Dedifferentiated amniotic fluid mesenchymal stem cell (primary cell): ENCODE results near the gene NOP53.
"Not testable (repeated sequence)": the region's sequence is repeated elsewhere in the genome, so short reads cannot be mapped to it uniquely, and the experiment has no call there.

Experiments
- DNase-seq: peaks from one replicate; pipeline ENCODE4 v3.0.0-alpha.2; 2016; ENCODE audit errors: extremely low spot score

The NOP53 gene

DNA sequence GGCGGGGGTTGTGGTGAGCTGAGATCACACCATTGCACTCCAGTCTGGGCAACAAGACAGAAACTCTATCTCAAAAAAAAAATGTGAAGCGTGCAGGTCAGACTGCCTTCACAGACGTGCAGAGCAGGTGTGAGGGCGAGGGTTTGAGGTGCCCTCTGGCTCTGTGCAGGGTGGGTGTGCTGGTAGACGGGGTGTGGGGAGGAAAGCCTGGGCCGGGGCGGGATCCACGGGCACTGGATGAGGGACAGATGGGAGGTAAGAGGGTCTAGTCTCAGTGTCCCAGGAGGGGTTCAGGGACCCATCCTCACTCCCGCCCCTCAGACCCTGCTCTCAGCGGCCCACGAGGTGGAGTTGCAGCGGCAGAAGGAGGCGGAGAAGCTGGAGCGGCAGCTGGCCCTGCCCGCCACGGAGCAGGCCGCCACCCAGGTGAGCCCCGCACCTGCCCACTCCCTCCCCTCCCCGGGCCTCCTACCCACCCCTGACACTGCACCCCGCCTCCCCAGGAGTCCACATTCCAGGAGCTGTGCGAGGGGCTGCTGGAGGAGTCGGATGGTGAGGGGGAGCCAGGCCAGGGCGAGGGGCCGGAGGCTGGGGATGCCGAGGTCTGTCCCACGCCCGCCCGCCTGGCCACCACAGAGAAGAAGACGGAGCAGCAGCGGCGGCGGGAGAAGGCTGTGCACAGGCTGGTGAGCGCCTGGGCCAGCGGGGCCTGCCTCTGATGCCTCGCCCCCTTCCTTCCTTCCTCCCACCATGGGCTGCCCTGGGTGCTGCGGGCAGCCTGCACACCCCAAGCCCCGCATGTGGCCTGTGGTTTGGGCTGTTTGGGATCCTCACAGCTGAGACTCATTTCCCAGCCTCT is 9.1 kb downstream of the NOP53 start:
- no peak for DNase-seq

- DNase-seq = no peak
Observed at GRCh38 chr19:47755065-47755761, 9.9 kb downstream of the NOP53 start.

DNA sequence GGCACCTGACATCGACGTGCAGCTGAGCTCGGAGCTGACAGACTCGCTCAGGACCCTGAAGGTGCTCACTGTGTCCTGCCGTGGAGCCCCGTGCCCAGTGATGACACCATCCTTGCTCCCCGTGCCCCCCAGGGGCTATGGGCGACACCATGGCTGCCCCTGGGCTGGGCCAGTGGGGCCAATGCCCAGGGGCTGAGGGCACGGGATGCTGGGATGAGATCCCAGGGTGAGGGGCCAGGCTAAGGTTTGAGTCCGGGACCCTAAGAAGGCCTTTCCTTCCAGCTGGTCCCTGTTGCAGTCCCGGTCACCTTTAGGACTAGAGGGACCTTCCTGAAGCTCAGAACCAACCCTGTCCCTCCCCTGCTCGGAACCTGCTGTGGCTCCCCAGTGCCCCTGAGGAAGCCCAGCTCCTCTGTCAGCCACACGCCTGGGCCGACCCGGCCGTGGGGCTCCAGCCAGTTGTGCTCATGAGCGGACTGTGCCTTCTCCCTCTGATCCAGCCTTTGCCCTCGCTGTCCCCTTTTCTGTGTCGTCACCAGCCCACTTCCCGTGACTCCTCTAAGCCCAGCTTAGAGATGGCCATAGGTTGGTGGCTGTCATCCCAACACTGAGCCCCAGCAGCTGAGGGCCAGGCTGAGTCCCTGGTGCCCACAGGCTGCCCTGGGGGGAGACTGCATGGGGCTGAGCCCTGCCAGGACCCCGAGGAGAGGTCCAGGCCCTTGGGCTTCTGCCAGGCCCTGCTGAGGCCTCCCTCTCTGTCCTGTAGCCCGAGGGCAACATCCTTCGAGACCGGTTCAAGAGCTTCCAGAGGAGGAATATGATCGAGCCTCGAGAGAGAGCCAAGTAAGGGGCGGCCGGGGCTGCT is 10.6 kb downstream of the NOP53 start:
- no peak for DNase-seq

DNA sequence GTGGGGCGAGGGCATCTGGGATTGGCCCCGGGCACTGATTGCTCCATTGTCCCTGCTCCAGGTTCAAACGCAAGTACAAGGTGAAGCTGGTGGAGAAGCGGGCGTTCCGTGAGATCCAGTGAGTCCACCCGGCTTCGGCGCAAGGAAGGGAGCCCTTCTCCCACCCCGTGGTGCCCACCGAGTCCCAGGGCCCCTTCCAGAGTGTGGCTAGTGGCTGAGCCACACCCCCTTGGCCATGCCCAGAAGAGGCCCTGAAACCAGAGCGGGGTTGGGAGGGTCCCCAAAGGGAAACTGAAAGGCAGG is 11.2 kb downstream of the NOP53 start:
- no peak for DNase-seq

GRCh38 chr19:47756953-47757608 is 11.7 kb downstream of the NOP53 start:
- no peak for DNase-seq

- DNase-seq = no peak
Observed at GRCh38 chr19:47757617-47758442, 12.5 kb downstream of the NOP53 start.

- no peak for DNase-seq
Observed at GRCh38 chr19:47758443-47758804, 13.1 kb downstream of the NOP53 start.

DNA sequence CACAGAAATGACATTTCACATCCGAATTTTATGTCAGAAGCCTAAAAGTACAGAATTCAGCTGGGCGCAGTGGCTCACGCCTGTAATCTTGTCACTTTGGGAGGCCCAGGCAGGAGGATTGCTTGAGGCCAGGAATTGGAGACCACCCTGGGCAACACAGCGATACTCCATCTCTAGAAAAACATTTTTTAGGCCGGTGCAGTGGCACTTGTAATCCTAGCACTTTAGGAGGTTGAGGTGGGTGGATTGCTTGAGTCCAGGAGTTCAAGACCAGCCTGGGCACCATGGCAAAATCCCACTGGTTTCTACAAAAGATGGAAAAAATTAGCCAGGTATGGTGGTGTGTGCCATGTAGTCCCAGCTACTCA is 15.3 kb downstream of the NOP53 start:
- no peak for DNase-seq

- no peak for DNase-seq
Observed at GRCh38 chr19:47761566-47761965, 16.2 kb downstream of the NOP53 start.

GRCh38 chr19:47762151-47762550 is 16.8 kb downstream of the NOP53 start:
- DNase-seq = no peak

DNA sequence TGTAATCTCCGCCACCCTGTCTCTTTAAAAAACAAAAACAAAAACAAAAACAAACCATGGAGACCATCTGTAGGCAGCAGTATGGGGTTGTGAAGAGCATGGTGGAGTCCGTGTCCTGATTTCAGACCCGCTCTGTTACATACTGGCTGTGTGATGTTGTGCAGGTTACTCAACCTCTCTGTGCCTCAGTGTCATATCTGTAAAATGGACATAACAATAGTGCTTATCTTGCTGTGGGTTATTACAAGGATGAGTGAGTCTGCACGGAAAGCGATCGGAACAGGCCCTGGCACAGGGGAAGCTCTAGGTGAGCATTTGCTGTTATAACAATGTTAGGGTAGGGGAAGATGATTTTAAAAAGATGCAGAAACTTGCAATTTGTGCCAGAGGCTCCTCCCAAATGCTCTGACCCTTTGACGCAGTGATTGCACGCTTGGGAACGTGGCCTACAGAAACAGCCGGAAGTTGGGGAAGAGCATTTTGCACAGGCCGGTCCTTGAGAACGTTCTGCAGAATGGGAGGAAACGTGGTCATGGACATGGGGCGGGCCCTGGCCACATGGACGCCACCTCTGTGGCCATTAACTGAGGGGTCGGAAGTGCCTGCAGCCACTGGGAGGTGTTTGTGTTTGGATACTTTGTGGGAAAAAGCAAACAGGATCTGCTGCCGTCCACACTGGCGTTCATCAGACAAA is 17.4 kb downstream of the NOP53 start:
- no peak for DNase-seq

DNA sequence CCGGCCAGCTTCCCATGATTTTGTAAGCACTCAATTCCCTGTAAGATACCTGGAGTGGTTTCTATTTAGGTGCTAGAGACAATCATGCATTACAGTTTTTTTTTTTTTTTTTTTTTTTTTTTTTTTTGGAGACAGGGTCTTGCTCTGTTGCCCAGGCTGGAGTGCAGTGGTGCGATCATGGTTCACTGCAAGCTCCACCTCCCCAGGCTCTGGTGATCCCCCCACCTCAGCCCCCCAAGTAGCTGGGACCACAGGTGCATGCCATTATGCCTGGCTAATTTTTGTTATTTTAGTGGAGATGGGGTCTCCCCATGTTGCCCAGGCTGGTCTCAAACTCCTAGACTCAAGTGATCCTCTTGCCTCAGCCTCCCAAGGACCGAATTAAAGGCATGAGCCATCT is 19.4 kb downstream of the NOP53 start:
- not testable (repeated sequence) for DNase-seq

- no peak for DNase-seq
Observed at GRCh38 chr19:47765523-47766358, 20.4 kb downstream of the NOP53 start.

GRCh38 chr19:47766359-47766620 is 20.9 kb downstream of the NOP53 start:
- DNase-seq = no peak

GRCh38 chr19:47766670-47767069 is 21.3 kb downstream of the NOP53 start:
- DNase-seq = no peak

- DNase-seq = no peak
Observed at GRCh38 chr19:47767349-47767748, 22.0 kb downstream of the NOP53 start.

GRCh38 chr19:47768604-47769003 is 23.3 kb downstream of the NOP53 start:
- DNase-seq = no peak

DNA sequence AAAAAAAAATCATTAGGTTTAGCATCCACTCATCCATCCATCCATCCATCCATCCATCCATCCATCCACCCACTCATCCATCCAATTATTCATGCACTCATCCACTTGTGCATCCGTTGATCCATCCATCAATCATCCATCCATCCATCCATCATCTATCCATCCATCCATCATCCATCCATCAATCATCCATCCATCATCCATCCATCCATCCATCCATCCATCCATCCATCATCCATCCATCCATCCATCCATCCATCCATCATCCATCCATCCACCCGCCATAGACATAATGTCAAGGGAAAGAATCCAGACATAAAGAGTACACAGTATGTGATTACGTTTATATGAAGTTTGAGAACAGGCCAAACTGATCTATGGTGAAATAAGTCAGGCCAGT is 24.2 kb downstream of the NOP53 start:
- DNase-seq = no peak

DNA sequence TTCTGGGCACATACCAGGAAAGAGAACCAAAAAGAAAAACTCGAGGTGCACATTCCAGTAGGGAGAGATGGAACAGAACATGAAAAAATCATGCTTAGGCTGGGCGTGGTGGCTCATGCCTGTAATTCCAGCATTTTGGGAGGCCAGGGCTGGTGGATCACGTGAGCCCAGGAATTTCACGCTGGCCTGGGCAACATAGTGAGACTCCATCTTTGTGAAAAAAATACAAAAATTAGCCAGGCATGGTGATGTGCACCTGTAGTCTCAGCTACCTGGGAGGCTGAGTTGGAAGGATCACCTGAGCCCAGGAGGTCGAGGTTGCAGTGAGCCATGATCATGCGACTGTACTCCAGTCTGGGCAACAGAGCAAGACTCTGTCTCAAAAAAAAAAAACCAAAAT is 25.9 kb downstream of the NOP53 start:
- DNase-seq = not testable (repeated sequence)

DNA sequence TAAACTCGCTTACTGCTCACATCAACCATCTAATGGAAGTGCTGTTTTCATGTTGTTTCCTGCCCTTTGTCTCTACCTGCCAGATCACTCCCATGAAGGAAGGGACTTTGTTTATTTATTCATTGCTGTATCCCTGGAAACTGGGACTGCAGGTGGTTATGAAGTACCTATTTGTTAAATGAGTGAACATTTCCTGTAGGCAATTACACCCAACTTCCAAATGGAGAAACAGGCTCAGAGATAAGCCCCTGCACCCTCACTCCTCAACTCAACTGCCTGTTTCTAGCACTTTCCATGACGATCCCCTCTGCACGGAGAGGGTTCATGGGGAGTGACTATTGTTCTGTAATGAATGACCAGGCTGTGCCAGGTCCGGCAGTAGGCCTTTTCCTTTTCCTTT is 31.2 kb downstream of the NOP53 start:
- no peak for DNase-seq
